Measurements from ENCODE around the gene VPS13D. TPM values are rescaled to one million over a fixed set of nuclear protein-coding genes. Genes with fewer than 3 reads are reported as not detected.

Gene VPS13D
- total RNA-seq, 1 experiment from 2014 or later = 20.2 TPM

DNA sequence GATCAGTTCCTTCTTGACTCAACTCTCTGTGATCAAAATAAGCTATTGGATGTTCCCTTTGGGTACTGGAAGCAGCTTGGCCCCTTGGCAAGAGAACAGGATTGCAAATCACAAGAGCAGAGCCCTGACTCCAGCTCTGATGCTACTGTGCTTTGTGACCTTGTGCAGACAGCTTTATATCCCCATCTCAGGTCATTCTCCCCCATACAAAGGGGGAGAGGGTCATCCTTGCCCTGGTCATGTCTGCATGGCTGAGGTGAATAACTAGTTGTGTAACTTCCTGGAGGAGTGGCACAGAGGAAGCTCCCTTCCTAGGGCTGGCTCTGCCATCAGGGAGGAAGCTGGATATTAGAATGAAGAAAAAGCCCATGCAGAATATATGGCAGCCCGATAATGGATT, 245.3 kb downstream of the VPS13D start:
- Histone ChIP-seq H3K4ac (ENCODE audit: low read depth, low read length) (no peak overlapping the region), H4K91ac (ENCODE audit: insufficient read length, low read depth, low read length) (no peak overlapping the region), H3K9ac (ENCODE audit: extremely low read depth, insufficient read length, low read length) (no peak overlapping the region), H2AK5ac (ENCODE audit: insufficient read length, low read length) (no peak overlapping the region), H4K5ac (ENCODE audit: insufficient read length, low read depth, low read length) (no peak overlapping the region), H3K27ac (ENCODE audit: insufficient read length, low read depth, low read length) (no peak overlapping the region), H3K4me2 (ENCODE audit: insufficient read depth, insufficient read length, low read length) (no peak overlapping the region), H3K23me2 (ENCODE audit: insufficient read length, low read depth, low read length, poor library complexity, severe bottlenecking) (no peaks in the 10 kb centered on the region), H2BK120ac (ENCODE audit: low read depth, low read length, poor library complexity, severe bottlenecking) (no peak overlapping the region), H3K4me1 (ENCODE audit: insufficient read depth, low read length) (no peaks in the 10 kb centered on the region; the same call in 1 of the 2 replicates), H2BK20ac (ENCODE audit: low read depth, low read length, poor library complexity, severe bottlenecking) (no peak overlapping the region), H3K56ac (ENCODE audit: insufficient read length, low read depth, low read length) (no peak overlapping the region), H3K9me3 (ENCODE audit: control insufficient read depth, low read depth, low read length) (peaks cover 17% of the 10 kb centered on the region), H2AFZ (ENCODE audit: low read length) (no peak overlapping the region), H3K27me3 (ENCODE audit: insufficient read depth, low read length) (no peaks in the 10 kb centered on the region), H2BK12ac (ENCODE audit: insufficient read length, low read depth, low read length) (no peak overlapping the region), H4K8ac (replicated peaks; ENCODE audit: insufficient read length, low read depth, low read length) (no peak overlapping the region), H3K79me2 (ENCODE audit: insufficient read depth, low read length) (no peaks in the 10 kb centered on the region), H3K79me1 (ENCODE audit: insufficient read depth, low read depth, low read length, poor library complexity, severe bottlenecking) (no peaks in the 10 kb centered on the region), H3K18ac (ENCODE audit: insufficient read length, low read depth, low read length) (no peak overlapping the region), H2BK15ac (ENCODE audit: low read depth, low read length) (no peak overlapping the region), H4K20me1 (ENCODE audit: control insufficient read depth, insufficient read depth, insufficient read length) (no peaks in the 10 kb centered on the region), H3K14ac (ENCODE audit: insufficient read depth, low read length) (no peak overlapping the region), H2BK5ac (ENCODE audit: insufficient read length, low read length) (no peak overlapping the region), H3T11ph (ENCODE audit: low read length) (no peak overlapping the region), H3K23ac (ENCODE audit: insufficient read length, low read depth, low read length) (no peak overlapping the region)
- no CpG with 5 or more reads among the region's 1 CpG for WGBS (ENCODE audit: extremely low coverage, insufficient read length, low lambda C conversion rate)
- H3K27ac Mint-ChIP-seq = no peak overlapping the region
- H3K4me1 Mint-ChIP-seq = peaks cover 17 to 18% of the 10 kb centered on the region in 2 experiments
- TF ChIP-seq, protein P1, sequence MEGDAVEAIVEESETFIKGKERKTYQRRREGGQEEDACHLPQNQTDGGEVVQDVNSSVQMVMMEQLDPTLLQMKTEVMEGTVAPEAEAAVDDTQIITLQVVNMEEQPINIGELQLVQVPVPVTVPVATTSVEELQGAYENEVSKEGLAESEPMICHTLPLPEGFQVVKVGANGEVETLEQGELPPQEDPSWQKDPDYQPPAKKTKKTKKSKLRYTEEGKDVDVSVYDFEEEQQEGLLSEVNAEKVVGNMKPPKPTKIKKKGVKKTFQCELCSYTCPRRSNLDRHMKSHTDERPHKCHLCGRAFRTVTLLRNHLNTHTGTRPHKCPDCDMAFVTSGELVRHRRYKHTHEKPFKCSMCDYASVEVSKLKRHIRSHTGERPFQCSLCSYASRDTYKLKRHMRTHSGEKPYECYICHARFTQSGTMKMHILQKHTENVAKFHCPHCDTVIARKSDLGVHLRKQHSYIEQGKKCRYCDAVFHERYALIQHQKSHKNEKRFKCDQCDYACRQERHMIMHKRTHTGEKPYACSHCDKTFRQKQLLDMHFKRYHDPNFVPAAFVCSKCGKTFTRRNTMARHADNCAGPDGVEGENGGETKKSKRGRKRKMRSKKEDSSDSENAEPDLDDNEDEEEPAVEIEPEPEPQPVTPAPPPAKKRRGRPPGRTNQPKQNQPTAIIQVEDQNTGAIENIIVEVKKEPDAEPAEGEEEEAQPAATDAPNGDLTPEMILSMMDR (conservative IDR thresholded peaks at IDR 0.05) = no peak
- no peaks in the 10 kb centered on the region for H3K27me3 Mint-ChIP-seq (ENCODE audit: low read depth)
- peaks cover 15 to 27% (median 26%) of the 10 kb centered on the region in 3 experiments for H3K36me3 Mint-ChIP-seq (ENCODE audit: insufficient read depth in 1 of 3, low read depth in 3 of 3)
- no peak overlapping the region for H3K4me3 Mint-ChIP-seq
- H3K9me3 Mint-ChIP-seq = peaks cover 14 to 20% of the 10 kb centered on the region in 2 experiments; a peak in 4 of 5 replicates
- no peak for DNase-seq

All from H9 (cell line).